Measurements from ENCODE around the gene ABCF3. TPM values are rescaled to one million over a fixed set of nuclear protein-coding genes. Genes with fewer than 3 reads are reported as not detected.
A peak's percentile ranks its signal among the peaks of the same experiment; 100 is the strongest.

ABCF3 gene
- total RNA-seq, 4 donors from 2014 or later: 41.0 to 76.7 (median 64.0) TPM

DNA sequence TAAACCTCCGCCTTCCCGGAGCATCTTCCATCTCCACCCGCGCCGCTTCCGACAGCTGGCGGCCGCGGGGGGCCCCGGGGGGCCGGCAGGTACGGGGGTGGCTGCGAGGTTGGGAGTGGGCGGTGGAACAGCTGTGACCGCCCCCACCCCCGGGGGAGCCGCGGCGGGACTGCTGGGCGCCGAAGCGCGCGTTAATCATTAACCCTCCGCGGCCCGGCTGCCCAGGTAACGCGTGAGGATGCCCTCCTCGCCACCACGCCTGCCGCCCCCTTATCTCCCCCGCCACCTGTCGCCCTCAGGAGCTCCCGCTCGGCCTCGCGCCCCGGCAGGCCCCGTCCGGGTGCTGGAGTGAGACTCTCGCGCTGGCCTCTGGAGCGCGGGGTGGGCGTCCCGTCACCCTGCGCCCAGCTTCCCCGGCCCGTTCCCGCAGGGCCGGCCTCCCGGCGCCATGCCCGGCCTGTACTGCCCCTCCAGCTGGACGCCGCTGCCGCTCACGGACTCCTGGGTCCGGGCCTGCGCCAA lies 44.1 kb downstream of the ABCF3 start:
- no peak for ATAC-seq (ENCODE audit: low FRiP score)
- TF ChIP-seq, protein P1, sequence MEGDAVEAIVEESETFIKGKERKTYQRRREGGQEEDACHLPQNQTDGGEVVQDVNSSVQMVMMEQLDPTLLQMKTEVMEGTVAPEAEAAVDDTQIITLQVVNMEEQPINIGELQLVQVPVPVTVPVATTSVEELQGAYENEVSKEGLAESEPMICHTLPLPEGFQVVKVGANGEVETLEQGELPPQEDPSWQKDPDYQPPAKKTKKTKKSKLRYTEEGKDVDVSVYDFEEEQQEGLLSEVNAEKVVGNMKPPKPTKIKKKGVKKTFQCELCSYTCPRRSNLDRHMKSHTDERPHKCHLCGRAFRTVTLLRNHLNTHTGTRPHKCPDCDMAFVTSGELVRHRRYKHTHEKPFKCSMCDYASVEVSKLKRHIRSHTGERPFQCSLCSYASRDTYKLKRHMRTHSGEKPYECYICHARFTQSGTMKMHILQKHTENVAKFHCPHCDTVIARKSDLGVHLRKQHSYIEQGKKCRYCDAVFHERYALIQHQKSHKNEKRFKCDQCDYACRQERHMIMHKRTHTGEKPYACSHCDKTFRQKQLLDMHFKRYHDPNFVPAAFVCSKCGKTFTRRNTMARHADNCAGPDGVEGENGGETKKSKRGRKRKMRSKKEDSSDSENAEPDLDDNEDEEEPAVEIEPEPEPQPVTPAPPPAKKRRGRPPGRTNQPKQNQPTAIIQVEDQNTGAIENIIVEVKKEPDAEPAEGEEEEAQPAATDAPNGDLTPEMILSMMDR (IDR thresholded peaks at IDR 0.05): no peak
- DNase-seq (ENCODE audit: low spot score): no peak

DNA sequence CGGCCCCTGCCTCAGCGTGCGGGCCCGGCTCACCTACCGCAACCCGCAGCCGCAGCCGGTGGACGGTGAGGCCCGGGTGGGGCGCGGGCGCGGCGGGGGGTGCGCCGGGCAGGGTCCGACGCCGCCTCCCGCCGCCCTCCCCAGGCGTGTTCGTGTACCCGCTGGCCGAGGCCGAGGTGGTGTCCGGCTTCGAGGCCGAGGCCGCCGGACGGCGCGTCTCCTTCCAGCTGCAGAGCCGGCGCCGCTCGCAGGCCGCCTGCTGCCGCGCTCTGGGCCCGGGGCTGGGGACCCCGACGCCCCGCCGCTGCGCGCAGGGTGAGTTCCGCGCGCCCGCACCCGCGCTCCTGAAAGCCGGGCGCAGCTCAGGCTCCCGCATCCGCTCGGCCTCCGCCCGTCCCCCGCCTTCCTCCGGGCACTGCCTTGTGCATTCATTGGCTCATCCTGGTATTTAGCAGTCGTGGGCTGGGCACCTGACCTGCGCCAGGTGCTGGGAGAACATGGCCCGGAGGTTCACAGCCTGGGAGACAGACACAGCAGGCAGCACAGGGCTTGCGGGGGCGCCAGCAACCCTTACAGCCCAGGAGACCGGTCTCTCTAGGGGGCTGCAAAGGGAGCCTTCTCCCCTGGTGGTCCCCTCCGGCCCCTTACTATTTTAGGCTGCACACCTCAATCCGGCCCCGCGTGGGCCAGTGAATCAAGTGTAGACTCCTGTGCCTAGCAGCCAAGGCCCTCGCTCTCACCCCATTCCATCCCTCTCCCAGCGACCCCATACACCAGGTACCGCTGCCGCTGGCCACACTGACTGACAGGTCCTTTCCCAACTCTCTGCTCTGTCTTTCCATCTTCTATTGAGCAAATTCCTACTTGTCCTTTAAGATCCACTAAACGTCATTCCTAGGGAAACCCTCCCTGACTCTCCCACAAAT lies 44.9 kb downstream of the ABCF3 start:
- TF ChIP-seq, protein P1 (IDR thresholded peaks at IDR 0.05): no peak
- DNase-seq (ENCODE audit: low spot score) (no peak), ATAC-seq (ENCODE audit: low FRiP score) (no peak)

GRCh38 chr3:184231671-184232070 lies 45.7 kb downstream of the ABCF3 start:
- DNase-seq (ENCODE audit: low spot score) (no peak), ATAC-seq (ENCODE audit: low FRiP score) (no peak)
- TF ChIP-seq, protein P1 (IDR thresholded peaks at IDR 0.05): no peak

GRCh38 chr3:184233127-184233843 lies 47.3 kb downstream of the ABCF3 start:
- TF ChIP-seq, protein P1 (IDR thresholded peaks at IDR 0.05): no peak
- DNase-seq (ENCODE audit: low spot score) (no peak), ATAC-seq (ENCODE audit: low FRiP score) (no peak)

- TF ChIP-seq, protein P1 (IDR thresholded peaks at IDR 0.05): no peak
- peak; percentile 42 for DNase-seq (ENCODE audit: low spot score)
- peak; percentile 45 for ATAC-seq (ENCODE audit: low FRiP score)
Measured at GRCh38 chr3:184234224-184234623, 48.2 kb downstream of the ABCF3 start.

GRCh38 chr3:184234671-184235380 lies 48.8 kb downstream of the ABCF3 start:
- DNase-seq (ENCODE audit: low spot score) (no peak), ATAC-seq (ENCODE audit: low FRiP score) (no peak)
- TF ChIP-seq, protein P1 (IDR thresholded peaks at IDR 0.05): no peak

All from omental fat pad (tissue), 4 donors.